Measurements from ENCODE around the gene MTRF1.

Gene MTRF1

DNA sequence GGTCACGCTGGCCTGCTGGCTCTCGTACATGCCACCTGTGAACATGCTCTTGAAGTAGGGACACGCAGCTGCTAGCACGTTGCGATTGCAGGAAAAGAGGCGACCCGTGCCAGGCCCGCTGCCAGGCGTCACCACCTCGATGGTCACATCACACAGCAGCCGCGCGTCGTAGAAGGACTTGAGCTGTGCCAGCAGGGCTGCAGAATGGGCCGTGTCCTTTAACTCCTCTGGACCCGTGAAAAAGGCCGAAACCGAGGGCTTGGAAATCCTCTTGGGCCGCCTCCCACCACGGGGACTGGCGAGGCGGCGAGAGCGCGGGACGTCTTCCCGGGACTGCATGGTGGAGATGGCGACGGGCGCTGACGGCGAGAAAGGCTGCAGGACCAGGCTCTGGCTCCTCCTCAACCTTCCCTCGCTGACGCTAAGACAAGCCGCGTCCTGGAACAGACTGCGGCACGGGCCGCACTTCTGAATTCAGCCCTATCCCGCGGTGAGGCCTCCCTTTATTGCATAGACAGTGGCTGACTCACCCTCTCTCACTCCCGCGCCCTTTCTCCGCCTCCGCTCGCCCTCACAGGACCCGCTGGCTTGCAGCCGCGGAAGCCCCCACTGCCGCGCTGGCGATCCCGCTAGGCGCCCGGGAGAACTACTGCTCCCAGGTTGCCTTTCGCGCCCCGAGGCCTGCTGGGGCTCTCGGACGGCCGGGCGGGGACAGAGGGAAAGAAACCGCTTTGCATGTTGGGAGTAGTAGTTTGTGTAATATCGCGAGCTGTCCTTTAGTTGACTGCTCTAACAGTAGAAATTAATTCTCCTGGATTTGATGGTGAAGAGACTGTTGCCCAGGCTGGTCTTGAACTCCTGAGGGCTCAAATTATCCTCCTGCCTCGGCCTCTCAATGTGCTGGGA, 69.2 kb downstream of the MTRF1 start, which contains the start of gene KBTBD7 (continued):
- TF ChIP-seq ZNF707 (tag by site-specific recombination; IDR thresholded peaks at IDR 0.05): no peak
- no peak for TF ChIP-seq ZNF555 (tag by site-specific recombination; conservative IDR thresholded peaks at IDR 0.05)
- TF ChIP-seq ZNF157 (tag by site-specific recombination; IDR thresholded peaks at IDR 0.05): no peak
- TF ChIP-seq ZNF629 (tag by site-specific recombination; IDR thresholded peaks at IDR 0.05): peak; percentile 92
- no peak for TF ChIP-seq ZNF302 (tag by site-specific recombination; IDR thresholded peaks at IDR 0.05; ENCODE audit: low read depth)
- TF ChIP-seq HOXC10 (CRISPR knock-in tag; IDR thresholded peaks at IDR 0.05): no peak
- peak; percentile 70 for TF ChIP-seq IKZF3 (tag by site-specific recombination; IDR thresholded peaks at IDR 0.05)
- no peak for TF ChIP-seq BCL6B (tag by site-specific recombination; IDR thresholded peaks at IDR 0.05)
- TF ChIP-seq ZFP3 (tag by site-specific recombination; IDR thresholded peaks at IDR 0.05; ENCODE audit: low read depth): no peak
- TF ChIP-seq, protein P1, sequence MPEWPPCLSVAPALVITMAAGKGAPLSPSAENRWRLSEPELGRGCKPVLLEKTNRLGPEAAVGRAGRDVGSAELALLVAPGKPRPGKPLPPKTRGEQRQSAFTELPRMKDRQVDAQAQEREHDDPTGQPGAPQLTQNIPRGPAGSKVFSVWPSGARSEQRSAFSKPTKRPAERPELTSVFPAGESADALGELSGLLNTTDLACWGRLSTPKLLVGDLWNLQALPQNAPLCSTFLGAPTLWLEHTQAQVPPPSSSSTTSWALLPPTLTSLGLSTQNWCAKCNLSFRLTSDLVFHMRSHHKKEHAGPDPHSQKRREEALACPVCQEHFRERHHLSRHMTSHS (tag by site-specific recombination; IDR thresholded peaks at IDR 0.05): no peak
- TF ChIP-seq ZNF660 (tag by site-specific recombination; IDR thresholded peaks at IDR 0.05): peak; percentile 84
- TF ChIP-seq SP2 (tag by site-specific recombination; IDR thresholded peaks at IDR 0.05): peak; percentile 67
- TF ChIP-seq PATZ1 (tag by site-specific recombination; IDR thresholded peaks at IDR 0.05): peak; percentile 98
- TF ChIP-seq ZNF175 (tag by site-specific recombination; IDR thresholded peaks at IDR 0.05): no peak
- peak; percentile 86 for TF ChIP-seq PRDM1 (tag by site-specific recombination; IDR thresholded peaks at IDR 0.05)
- no peak for TF ChIP-seq ZNF155 (tag by site-specific recombination; IDR thresholded peaks at IDR 0.05)
- no peak for TF ChIP-seq ZNF449 (tag by site-specific recombination; IDR thresholded peaks at IDR 0.05)
- TF ChIP-seq SCRT2 (tag by site-specific recombination; IDR thresholded peaks at IDR 0.05): peak; percentile 23; the same call in 1 of the 2 replicates
- TF ChIP-seq ZNF747 (tag by site-specific recombination; IDR thresholded peaks at IDR 0.05): no peak
- TF ChIP-seq ZSCAN5A (tag by site-specific recombination; IDR thresholded peaks at IDR 0.05): no peak
- TF ChIP-seq HIC1 (tag by site-specific recombination; IDR thresholded peaks at IDR 0.05): peak; percentile 85
- TF ChIP-seq ZNF398 (tag by site-specific recombination; IDR thresholded peaks at IDR 0.05): peak; percentile 86
- TF ChIP-seq, protein P2, sequence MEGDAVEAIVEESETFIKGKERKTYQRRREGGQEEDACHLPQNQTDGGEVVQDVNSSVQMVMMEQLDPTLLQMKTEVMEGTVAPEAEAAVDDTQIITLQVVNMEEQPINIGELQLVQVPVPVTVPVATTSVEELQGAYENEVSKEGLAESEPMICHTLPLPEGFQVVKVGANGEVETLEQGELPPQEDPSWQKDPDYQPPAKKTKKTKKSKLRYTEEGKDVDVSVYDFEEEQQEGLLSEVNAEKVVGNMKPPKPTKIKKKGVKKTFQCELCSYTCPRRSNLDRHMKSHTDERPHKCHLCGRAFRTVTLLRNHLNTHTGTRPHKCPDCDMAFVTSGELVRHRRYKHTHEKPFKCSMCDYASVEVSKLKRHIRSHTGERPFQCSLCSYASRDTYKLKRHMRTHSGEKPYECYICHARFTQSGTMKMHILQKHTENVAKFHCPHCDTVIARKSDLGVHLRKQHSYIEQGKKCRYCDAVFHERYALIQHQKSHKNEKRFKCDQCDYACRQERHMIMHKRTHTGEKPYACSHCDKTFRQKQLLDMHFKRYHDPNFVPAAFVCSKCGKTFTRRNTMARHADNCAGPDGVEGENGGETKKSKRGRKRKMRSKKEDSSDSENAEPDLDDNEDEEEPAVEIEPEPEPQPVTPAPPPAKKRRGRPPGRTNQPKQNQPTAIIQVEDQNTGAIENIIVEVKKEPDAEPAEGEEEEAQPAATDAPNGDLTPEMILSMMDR (tag by site-specific recombination; IDR thresholded peaks at IDR 0.05): no peak
- peak; percentile 99 for TF ChIP-seq ZNF600 (tag by site-specific recombination; IDR thresholded peaks at IDR 0.05)
- no peak for TF ChIP-seq ZBTB1 (tag by site-specific recombination; IDR thresholded peaks at IDR 0.05)
- TF ChIP-seq ZNF585B (tag by site-specific recombination; IDR thresholded peaks at IDR 0.05): no peak

Data from HEK293 (cell line).